Measurements from ENCODE around the gene PRKCE. TPM values are rescaled to one million over a fixed set of nuclear protein-coding genes. Genes with fewer than 3 reads are reported as not detected.

Gene PRKCE
- total RNA-seq, 1 experiment from 2014 or later: 2.4 TPM

GRCh38 chr2:46016091-46016490 is 364.6 kb downstream of the PRKCE start:
- intact Hi-C loops (cut with micrococcal nuclease; ENCODE audit: unreplicated experiment): no loop called here
- TF ChIP-seq EZH2 (IDR thresholded peaks at IDR 0.05; ENCODE audit: borderline replicate concordance, low read depth, low read length, poor library complexity, severe bottlenecking) (no peak), CTCF (conservative IDR thresholded peaks at IDR 0.05; ENCODE audit: low read depth, low read length) (no peak)
- CTCF ChIA-PET: no interaction called here
- POLR2A ChIA-PET (ENCODE audit: low non-redundant PET): no interaction called here
- no peak for DNase-seq (ENCODE audit: low spot score)
- BruUV-seq (replicated peaks): no TSS peak
- Histone ChIP-seq H3K27ac (ENCODE audit: low read depth, low read length, poor library complexity, severe bottlenecking) (peak overlapping the region; percentile 31), H3K36me3 (ENCODE audit: insufficient read depth, low read length, poor library complexity, severe bottlenecking) (no peaks in the 10 kb centered on the region), H3K27me3 (replicated peaks; ENCODE audit: insufficient read depth, low read depth, low read length, poor library complexity) (no peaks in the 10 kb centered on the region), H3K4me1 (ENCODE audit: insufficient read depth, low read length, poor library complexity, severe bottlenecking) (peaks cover 14% of the 10 kb centered on the region), H3K4me3 (ENCODE audit: low read depth, low read length, poor library complexity, severe bottlenecking) (no peak overlapping the region), H3K9me3 (ENCODE audit: low read depth, low read length, poor library complexity, severe bottlenecking) (no peaks in the 10 kb centered on the region)

- Histone ChIP-seq H3K4me3 (ENCODE audit: low read depth, low read length, poor library complexity, severe bottlenecking) (no peak overlapping the region), H3K36me3 (ENCODE audit: insufficient read depth, low read length, poor library complexity, severe bottlenecking) (no peaks in the 10 kb centered on the region), H3K27ac (ENCODE audit: low read depth, low read length, poor library complexity, severe bottlenecking) (no peak overlapping the region), H3K9me3 (ENCODE audit: low read depth, low read length, poor library complexity, severe bottlenecking) (no peaks in the 10 kb centered on the region), H3K4me1 (ENCODE audit: insufficient read depth, low read length, poor library complexity, severe bottlenecking) (peaks cover 14% of the 10 kb centered on the region), H3K27me3 (replicated peaks; ENCODE audit: insufficient read depth, low read depth, low read length, poor library complexity) (no peaks in the 10 kb centered on the region)
- intact Hi-C loops (cut with micrococcal nuclease; ENCODE audit: unreplicated experiment): no loop called here
- BruUV-seq (replicated peaks): no TSS peak
- ChIA-PET POLR2A (ENCODE audit: low non-redundant PET) (no interaction called here), CTCF (no interaction called here)
- no peak for DNase-seq (ENCODE audit: low spot score)
- no peak for TF ChIP-seq EZH2 (IDR thresholded peaks at IDR 0.05; ENCODE audit: borderline replicate concordance, low read depth, low read length, poor library complexity, severe bottlenecking)
- no peak for TF ChIP-seq CTCF (conservative IDR thresholded peaks at IDR 0.05; ENCODE audit: low read depth, low read length)
These were observed 367.5 kb downstream of the PRKCE start for GRCh38 chr2:46018773-46019591.

- no peaks in the 10 kb centered on the region for H3K36me3 ChIP-seq (ENCODE audit: insufficient read depth, low read length, poor library complexity, severe bottlenecking)
- intact Hi-C loops (cut with micrococcal nuclease; ENCODE audit: unreplicated experiment): no loop called here
- H3K27me3 ChIP-seq (replicated peaks; ENCODE audit: insufficient read depth, low read depth, low read length, poor library complexity): no peaks in the 10 kb centered on the region
- ChIA-PET CTCF (no interaction called here), POLR2A (ENCODE audit: low non-redundant PET) (no interaction called here)
- no peak overlapping the region for H3K27ac ChIP-seq (ENCODE audit: low read depth, low read length, poor library complexity, severe bottlenecking)
- H3K9me3 ChIP-seq (ENCODE audit: low read depth, low read length, poor library complexity, severe bottlenecking): no peaks in the 10 kb centered on the region
- H3K4me1 ChIP-seq (ENCODE audit: insufficient read depth, low read length, poor library complexity, severe bottlenecking): peaks cover 8% of the 10 kb centered on the region
- BruUV-seq (replicated peaks): no TSS peak
- H3K4me3 ChIP-seq (ENCODE audit: low read depth, low read length, poor library complexity, severe bottlenecking): no peak overlapping the region
- no peak for DNase-seq (ENCODE audit: low spot score)
- TF ChIP-seq EZH2 (IDR thresholded peaks at IDR 0.05; ENCODE audit: borderline replicate concordance, low read depth, low read length, poor library complexity, severe bottlenecking) (no peak), CTCF (conservative IDR thresholded peaks at IDR 0.05; ENCODE audit: low read depth, low read length) (no peak)
These were observed 368.9 kb downstream of the PRKCE start for GRCh38 chr2:46020416-46020815.
